H1 (cell line): ENCODE data around the gene MYH2. TPM values are rescaled to one million over a fixed set of nuclear protein-coding genes. Genes with fewer than 3 reads are reported as not detected.

Source experiments
- CTCF ChIA-PET: fragments of 300-600 bp; sonication (Branson Sonifier 250); formaldehyde crosslinking; loops from one replicate; lab custom pipeline; 2021; ENCODE audit not compliant: partially characterized antibody; lab: Charles Lee
- POLR2A ChIA-PET: fragments of 300-600 bp; sonication (Branson Sonifier 250); formaldehyde crosslinking; loops from one replicate; lab custom pipeline; 2021; ENCODE audit warnings: inconsistent platforms; ENCODE audit not compliant: partially characterized antibody; lab: Charles Lee
- DNase-seq, 2 experiments: peaks; one replicate each; pipeline versions ENCODE4 v3.0.0 to v3.0.0-alpha.2; 2010 to 2022; ENCODE audit warnings: low spot score in 2 of 2, low read depth in 1 of 2, mixed read lengths in 1 of 2
- FAIRE-seq: peaks from 2 replicates; lab custom pipeline; 2011; peaks lifted over from hg19 to GRCh38; lab: Jason Lieb, UNC
- H2AFZ ChIP-seq: 2 replicates; pipeline ENCODE4 v1.8.1; 2012; ENCODE audit warnings: low read length, inconsistent platforms
- H2AK5ac ChIP-seq: 2 replicates; pipeline ENCODE4 v1.6.1; 2013; ENCODE audit warnings: low read depth, low read length
- H2BK120ac ChIP-seq: replicated peaks from 2 replicates; pipeline ENCODE3; 2013; ENCODE audit warnings: low read depth, low read length, inconsistent platforms
- H2BK12ac ChIP-seq: 2 replicates; pipeline ENCODE4 v1.6.1; 2013; ENCODE audit warnings: low read depth, low read length
- H2BK15ac ChIP-seq: 2 replicates; pipeline ENCODE4 v1.6.1; 2013; ENCODE audit warnings: low read length
- H2BK20ac ChIP-seq: 2 replicates; pipeline ENCODE4 v1.6.1; 2013; ENCODE audit warnings: low read length
- H2BK5ac ChIP-seq: 2 replicates; pipeline ENCODE4 v1.6.1; 2013; ENCODE audit warnings: low read depth, low read length
- H3K14ac ChIP-seq: 2 replicates; pipeline ENCODE4 v1.6.1; 2013; ENCODE audit warnings: inconsistent platforms; ENCODE audit not compliant: insufficient read length
- H3K18ac ChIP-seq: 2 replicates; pipeline ENCODE4 v1.6.1; 2013; ENCODE audit warnings: low read length; ENCODE audit errors: extremely low read depth
- H3K23ac ChIP-seq: 2 replicates; pipeline ENCODE4 v1.6.1; 2013; ENCODE audit warnings: inconsistent platforms; ENCODE audit not compliant: insufficient read length
- H3K23me2 ChIP-seq: 2 replicates; pipeline ENCODE4 v1.6.1; 2013; ENCODE audit warnings: low read depth, low read length
- H3K27ac ChIP-seq: 2 replicates; pipeline ENCODE4 v1.6.1; 2011; ENCODE audit warnings: low read depth, low read length, inconsistent platforms
- H3K27me3 ChIP-seq, 4 experiments: replicated peaks in 1 of 4; 1 replicate in 1 of 4; 2 replicates in 3 of 4; pipeline versions ENCODE4 v1.6.1 to v1.8.1; 2011 to 2013; ENCODE audit warnings: low read length in 3 of 4, mild to moderate bottlenecking in 3 of 4, inconsistent platforms in 2 of 4, mixed read lengths in 2 of 4, moderate library complexity in 1 of 4; ENCODE audit not compliant: control insufficient read depth in 3 of 4, insufficient read depth in 3 of 4; ENCODE audit errors: extremely low read depth in 1 of 4
- H3K36me3 ChIP-seq, 4 experiments: 2 replicates each; pipeline versions ENCODE4 v1.6.1 to v1.8.1; 2011 to 2013; ENCODE audit warnings: mild to moderate bottlenecking in 4 of 4, low read length in 3 of 4, moderate library complexity in 2 of 4, control low read depth in 1 of 4, inconsistent platforms in 1 of 4; ENCODE audit not compliant: insufficient read depth in 4 of 4, control insufficient read depth in 2 of 4
- H3K4ac ChIP-seq: replicated peaks from 2 replicates; pipeline ENCODE3; 2013; ENCODE audit warnings: low read length, low read depth, mixed read lengths, inconsistent platforms; ENCODE audit not compliant: insufficient read length
- H3K4me1 ChIP-seq, 4 experiments: replicated peaks in 1 of 4; 1 replicate in 1 of 4; 2 replicates in 3 of 4; pipeline versions ENCODE4 v1.6.1 to v1.8.1; 2011 to 2013; ENCODE audit warnings: low read length in 3 of 4, inconsistent platforms in 2 of 4, mixed read lengths in 1 of 4; ENCODE audit not compliant: insufficient read depth in 4 of 4, control insufficient read depth in 3 of 4
- H3K4me2 ChIP-seq, 2 experiments: 2 replicates each; pipeline versions ENCODE4 v1.6.1 to v1.8.1; 2011 to 2013; ENCODE audit warnings: low read depth in 2 of 2, low read length in 2 of 2, control low read depth in 1 of 2, inconsistent platforms in 1 of 2, mild to moderate bottlenecking in 1 of 2; ENCODE audit not compliant: insufficient read depth in 1 of 2
- H3K4me3 ChIP-seq, 4 experiments: fragments of 200-600, 300-600 bp in 1 of 4; sonication (generic), shearing (Covaris generic), sonication (Bioruptor Twin) in 1 of 4; 2 replicates each; pipeline versions ENCODE4 v1.5.1 to v1.8.1; 2011 to 2016; ENCODE audit warnings: low read length in 4 of 4, low read depth in 3 of 4, control low read depth in 2 of 4, inconsistent platforms in 2 of 4, mild to moderate bottlenecking in 2 of 4, mixed read lengths in 1 of 4, moderate library complexity in 1 of 4; ENCODE audit not compliant: insufficient read depth in 2 of 4; ENCODE audit errors: extremely low read depth in 1 of 4
- H3K56ac ChIP-seq: replicated peaks from 2 replicates; pipeline ENCODE3; 2013; ENCODE audit warnings: low read depth, mild to moderate bottlenecking, mixed read lengths, low read length, inconsistent platforms; ENCODE audit not compliant: insufficient read length
- H3K79me1 ChIP-seq: 2 replicates; pipeline ENCODE4 v1.6.1; 2013; ENCODE audit warnings: low read depth, low read length, control low read depth
- H3K79me2 ChIP-seq, 2 experiments: 2 replicates each; pipeline versions ENCODE4 v1.6.1 to v1.8.1; 2012 to 2013; ENCODE audit warnings: low read length in 2 of 2, mild to moderate bottlenecking in 2 of 2, inconsistent platforms in 1 of 2; ENCODE audit not compliant: insufficient read depth in 2 of 2, control insufficient read depth in 1 of 2
- H3K9ac ChIP-seq, 4 experiments: replicated peaks in 1 of 4; 1 replicate in 1 of 4; 2 replicates in 3 of 4; pipeline versions ENCODE4 v1.6.1 to v1.8.1; 2011 to 2013; ENCODE audit warnings: low read depth in 3 of 4, low read length in 3 of 4, control low read depth in 2 of 4, mild to moderate bottlenecking in 2 of 4, moderate library complexity in 2 of 4, inconsistent platforms in 1 of 4; ENCODE audit errors: extremely low read depth in 1 of 4
- H3K9me3 ChIP-seq, 2 experiments: 2 replicates each; pipeline versions ENCODE4 v1.6.1 to v1.8.1; 2012 to 2013; ENCODE audit warnings: mild to moderate bottlenecking in 2 of 2, moderate library complexity in 2 of 2, control low read depth in 1 of 2, inconsistent platforms in 1 of 2, low read depth in 1 of 2, low read length in 1 of 2, mixed read lengths in 1 of 2; ENCODE audit not compliant: insufficient read depth in 2 of 2
- H4K20me1 ChIP-seq, 2 experiments: replicated peaks in 1 of 2; 2 replicates each; pipeline versions ENCODE3 to v1.8.1; 2011 to 2013; ENCODE audit warnings: inconsistent platforms in 2 of 2, low read length in 2 of 2, mild to moderate bottlenecking in 1 of 2; ENCODE audit not compliant: insufficient read depth in 2 of 2, control insufficient read depth in 1 of 2
- H4K5ac ChIP-seq: 2 replicates; pipeline ENCODE4 v1.6.1; 2013; ENCODE audit warnings: low read length, low read depth, mixed read lengths, inconsistent platforms; ENCODE audit not compliant: insufficient read length
- H4K8ac ChIP-seq: 2 replicates; pipeline ENCODE4 v1.8.0; 2013; ENCODE audit warnings: mild to moderate bottlenecking, moderate library complexity, low read length, inconsistent platforms; ENCODE audit not compliant: insufficient read depth; ENCODE audit errors: extremely low read depth
- H4K91ac ChIP-seq: replicated peaks from 2 replicates; pipeline ENCODE3; 2013; ENCODE audit warnings: low read length, mixed read lengths, inconsistent platforms; ENCODE audit not compliant: insufficient read length
- E2F6 ChIP-seq: IDR thresholded peaks from 2 replicates; pipeline ENCODE4 v1.6.1; 2012; ENCODE audit warnings: inconsistent platforms
- TAF1 ChIP-seq: IDR thresholded peaks from 2 replicates; pipeline ENCODE4 v1.6.1; 2011; ENCODE audit warnings: mild to moderate bottlenecking, low read depth, low read length
- WGBS, 2 experiments: shearing (Covaris generic) in 1 of 2; methylation state at CpG; one replicate each; pipeline versions ENCODE4 v1.1.6 to v1.1.7; 2013 to 2015; ENCODE audit warnings: low lambda C conversion rate in 2 of 2, mixed read lengths in 2 of 2, inconsistent platforms in 1 of 2, low coverage in 1 of 2, missing lambda C conversion rate in 1 of 2; ENCODE audit not compliant: insufficient replicate concordance in 2 of 2, insufficient coverage in 1 of 2, insufficient read length in 1 of 2; ENCODE audit errors: extremely low coverage in 1 of 2, missing lambda C conversion rate in 1 of 2; 5-methylcytosine and 5-hydroxymethylcytosine counted together
- polyA plus RNA-seq, 7 experiments: library from polyadenylated mRNA; depleted of rRNA in 3 of 7; stranded (reverse) in 5 of 7; unstranded in 2 of 7; fragments of >200 nt in 5 of 7; fragments of 200-250 nt in 2 of 7; gene quantifications; 1 replicate in 5 of 7; 2 replicates in 1 of 7; 4 replicates in 1 of 7; pipeline versions ENCODE4 v1.2.1 to v1.2.3, GENCODE V29; 2011 to 2013; ENCODE audit warnings: missing spikeins in 2 of 7, mixed read lengths in 2 of 7
- total RNA-seq: library from RNA; stranded (reverse); fragmentation: NEBNext Ultra II Directional; extraction: Animal tissue kit (Norgen Biotek cat#: 25700); gene quantifications from 2 replicates; pipeline ENCODE4 v1.2.1, GENCODE V29; 2021

The MYH2 gene
- total and polyA plus RNA-seq, 2 of the 8 experiments (the other 6 are each of a cell fraction or from before 2014, with no cell fraction given): 1.0 to 9.0 TPM

DNA sequence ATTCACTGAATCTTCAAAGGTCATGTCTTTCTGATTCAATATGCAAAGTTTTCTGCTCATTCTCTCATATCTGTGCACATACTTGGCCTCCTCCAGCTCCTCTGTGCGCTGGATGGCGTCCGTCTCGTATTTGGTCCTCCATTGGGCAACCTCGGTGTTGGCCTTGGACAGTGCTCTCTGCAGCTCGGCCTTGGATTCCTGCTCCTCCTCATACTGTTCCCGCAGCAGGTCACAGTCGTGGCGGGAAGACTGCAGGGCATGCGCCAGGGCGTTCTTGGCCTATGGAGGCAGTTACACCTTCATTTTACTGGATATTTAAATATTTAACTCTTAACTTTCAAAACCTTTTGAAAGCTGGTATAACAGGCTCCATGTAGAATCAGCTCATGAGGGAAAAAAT lies 22.9 kb downstream of the MYH2 start:
- no peak overlapping the region for H4K91ac ChIP-seq
- no peaks in the 10 kb centered on the region for H3K79me1 ChIP-seq
- no peak overlapping the region for H3K4me3 ChIP-seq
- H2BK120ac ChIP-seq: no peak overlapping the region
- H3K27ac ChIP-seq: no peak overlapping the region
- H3K23ac ChIP-seq: no peak overlapping the region
- no peak overlapping the region for H3K4ac ChIP-seq
- H2AK5ac ChIP-seq: no peak overlapping the region
- no peaks in the 10 kb centered on the region for H3K23me2 ChIP-seq
- H3K9me3 ChIP-seq: no peaks in the 10 kb centered on the region
- CTCF ChIA-PET: interaction anchor here (0.8 to 4.6 kb wide), 4 partner anchors 9 to 231 kb away, joined by 3 to 22 read pairs (median 4); no protein-coding TSS in a partner anchor
- no peak overlapping the region for H2BK15ac ChIP-seq
- H3K4me1 ChIP-seq: no peaks in the 10 kb centered on the region
- no peak overlapping the region for H3K4me2 ChIP-seq
- no peak overlapping the region for H2BK12ac ChIP-seq
- H3K56ac ChIP-seq: no peak overlapping the region
- DNase-seq: no peak
- no peak overlapping the region for H3K9ac ChIP-seq
- no peaks in the 10 kb centered on the region for H3K27me3 ChIP-seq
- H4K20me1 ChIP-seq: no peaks in the 10 kb centered on the region
- no peak overlapping the region for H2BK5ac ChIP-seq
- H2BK20ac ChIP-seq: no peak overlapping the region
- no peak overlapping the region for H3K18ac ChIP-seq
- H2AFZ ChIP-seq: no peak overlapping the region
- no peak overlapping the region for H3K14ac ChIP-seq
- no peaks in the 10 kb centered on the region; a peak in 3 of 8 replicates for H3K36me3 ChIP-seq
- POLR2A ChIA-PET: no interaction called here
- no peak overlapping the region for H4K8ac ChIP-seq
- 95% methylated on average over 11 of the region's 11 CpGs; no CpG with 5 or more reads in 1 of the 2 experiments for WGBS, 2 experiments
- no peaks in the 10 kb centered on the region for H3K79me2 ChIP-seq
- H4K5ac ChIP-seq: no peak overlapping the region
- no peak for TF ChIP-seq TAF1
- peak; percentile 38; the same call in 1 of the 2 replicates for TF ChIP-seq E2F6
- no peak for FAIRE-seq
